ENCODE measurements around the gene LINC01488.
A peak's percentile ranks its signal among the peaks of the same experiment; 100 is the strongest.

Gene LINC01488

GRCh38 chr11:69479591-69480271, 1.7 kb upstream of the LINC01488 start:
- no peak for DNase-seq

- no peak for DNase-seq
Measured at GRCh38 chr11:69480547-69481392, 693 bp upstream of the LINC01488 start.

GRCh38 chr11:69482322-69482721, 859 bp downstream of the LINC01488 start:
- DNase-seq = no peak

- no peak for DNase-seq
Measured at GRCh38 chr11:69483170-69483569, 1.7 kb downstream of the LINC01488 start.

- DNase-seq = no peak
Measured at GRCh38 chr11:69483691-69484426, 2.4 kb downstream of the LINC01488 start.

GRCh38 chr11:69484427-69485259, 3.2 kb downstream of the LINC01488 start:
- DNase-seq = no peak

GRCh38 chr11:69485337-69486041, 4.0 kb downstream of the LINC01488 start:
- DNase-seq = no peak

GRCh38 chr11:69486056-69486772, 4.8 kb downstream of the LINC01488 start:
- DNase-seq = no peak

GRCh38 chr11:69486773-69487291, 5.4 kb downstream of the LINC01488 start:
- peak; percentile 25 for DNase-seq

- DNase-seq = no peak
Measured at GRCh38 chr11:69487391-69487790, 5.9 kb downstream of the LINC01488 start.

- no peak for DNase-seq
Measured at GRCh38 chr11:69487849-69488542, 6.5 kb downstream of the LINC01488 start.

GRCh38 chr11:69488543-69488940, 7.1 kb downstream of the LINC01488 start:
- no peak for DNase-seq

- DNase-seq = no peak
Measured at GRCh38 chr11:69489031-69489745, 7.7 kb downstream of the LINC01488 start.

- no peak for DNase-seq
Measured at GRCh38 chr11:69489746-69490365, 8.4 kb downstream of the LINC01488 start.

- no peak for DNase-seq
Measured at GRCh38 chr11:69490516-69490915, 9.1 kb downstream of the LINC01488 start.

GRCh38 chr11:69491071-69492031, 9.9 kb downstream of the LINC01488 start:
- DNase-seq = no peak

- DNase-seq = no peak
Measured at GRCh38 chr11:69492201-69492991, 10.9 kb downstream of the LINC01488 start.
